ENCODE data around the gene GOLT1A. TPM values are rescaled to one million over a fixed set of nuclear protein-coding genes. Genes with fewer than 3 reads are reported as not detected.

GOLT1A gene
- total RNA-seq, 1 donor from 2014 or later: under 0.01 TPM

- no peak for DNase-seq (ENCODE audit: low read depth in 2 of 2)
These were observed 6.3 kb upstream of the GOLT1A start for GRCh38 chr1:204219971-204220616.

DNA sequence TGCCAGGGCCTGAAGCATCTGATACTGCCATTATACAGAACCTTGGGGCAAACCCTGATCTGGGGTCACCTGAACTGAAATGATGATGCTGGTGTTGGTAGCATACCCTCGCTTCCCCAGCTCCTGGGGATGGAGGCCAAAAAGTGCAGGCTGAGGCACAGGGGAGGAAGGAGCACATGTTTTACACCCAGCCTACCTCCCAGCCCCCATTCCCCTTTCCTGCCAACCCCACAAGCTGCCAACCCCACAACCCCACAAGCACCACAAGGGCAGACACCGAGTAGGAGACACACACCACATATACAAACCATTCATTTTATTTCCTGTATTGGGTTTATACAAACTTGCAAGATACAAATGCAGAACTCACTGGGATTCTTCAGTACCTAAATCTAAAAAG is 4.8 kb upstream of the GOLT1A start:
- no peak for DNase-seq (ENCODE audit: low read depth in 2 of 2)

GRCh38 chr1:204217648-204218000 is 3.8 kb upstream of the GOLT1A start:
- no peak for DNase-seq (ENCODE audit: low read depth in 2 of 2)

DNA sequence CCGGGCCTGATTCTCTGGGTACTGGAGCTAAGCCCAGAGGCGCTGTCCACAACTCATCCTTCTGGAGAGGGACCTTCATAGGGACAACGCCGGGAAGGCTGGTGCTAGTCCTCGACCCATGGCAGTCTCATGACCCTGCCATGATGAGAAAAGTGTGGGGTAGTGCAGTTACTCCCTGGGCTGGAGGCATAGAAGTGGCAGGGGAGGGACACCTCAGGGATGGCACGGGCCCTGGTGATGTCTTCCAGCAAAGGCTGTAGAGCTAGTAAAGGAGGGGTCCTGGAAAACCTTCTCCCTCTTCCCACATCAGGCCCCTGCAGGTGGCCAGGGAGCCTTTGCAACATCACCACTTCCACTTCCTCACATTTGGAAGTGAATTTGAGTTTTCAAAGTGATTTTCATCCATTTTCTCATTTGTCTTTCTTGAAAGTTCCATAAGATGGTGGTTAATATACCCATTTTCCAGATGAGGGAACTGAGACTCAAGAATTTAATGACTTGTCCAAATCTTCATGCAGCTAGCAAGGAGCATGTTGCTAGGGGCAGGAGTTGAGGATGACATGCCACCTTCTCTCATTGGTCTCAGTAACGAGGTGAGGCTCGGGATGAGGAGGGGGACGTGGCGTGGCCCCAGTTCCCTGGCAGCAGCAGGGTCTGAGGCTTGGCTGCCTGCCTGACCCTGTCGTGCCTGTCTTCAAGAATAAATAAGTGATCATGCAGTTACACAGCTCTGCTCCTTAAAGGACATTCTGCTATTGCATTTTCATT is 3.3 kb upstream of the GOLT1A start:
- DNase-seq (ENCODE audit: low read depth in 2 of 2): no peak

DNA sequence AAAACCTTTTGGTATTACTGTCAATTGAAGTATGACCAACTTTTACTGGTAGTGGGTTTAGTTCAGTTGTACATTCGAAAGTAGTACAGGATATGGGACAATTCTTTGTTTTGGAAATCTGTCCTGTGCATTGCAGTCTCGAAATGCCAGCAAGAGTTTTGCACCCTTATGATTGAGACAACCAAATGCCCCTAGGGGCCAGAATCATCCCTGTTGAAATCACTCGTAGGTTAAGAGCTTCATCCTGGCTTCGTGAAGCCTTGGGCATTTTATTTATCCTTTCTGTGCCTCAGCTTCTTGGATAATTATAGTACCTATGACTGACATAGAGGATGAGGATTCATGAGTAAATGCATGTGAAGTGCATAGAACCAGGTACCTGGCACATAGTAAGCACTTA is 2.4 kb upstream of the GOLT1A start:
- no peak for DNase-seq (ENCODE audit: low read depth in 2 of 2)

- no peak for DNase-seq (ENCODE audit: low read depth in 2 of 2)
These were observed 1.1 kb downstream of the GOLT1A start for GRCh38 chr1:204212715-204213114.

GRCh38 chr1:204211046-204211445 is 2.7 kb downstream of the GOLT1A start:
- no peak for DNase-seq (ENCODE audit: low read depth in 2 of 2)

DNA sequence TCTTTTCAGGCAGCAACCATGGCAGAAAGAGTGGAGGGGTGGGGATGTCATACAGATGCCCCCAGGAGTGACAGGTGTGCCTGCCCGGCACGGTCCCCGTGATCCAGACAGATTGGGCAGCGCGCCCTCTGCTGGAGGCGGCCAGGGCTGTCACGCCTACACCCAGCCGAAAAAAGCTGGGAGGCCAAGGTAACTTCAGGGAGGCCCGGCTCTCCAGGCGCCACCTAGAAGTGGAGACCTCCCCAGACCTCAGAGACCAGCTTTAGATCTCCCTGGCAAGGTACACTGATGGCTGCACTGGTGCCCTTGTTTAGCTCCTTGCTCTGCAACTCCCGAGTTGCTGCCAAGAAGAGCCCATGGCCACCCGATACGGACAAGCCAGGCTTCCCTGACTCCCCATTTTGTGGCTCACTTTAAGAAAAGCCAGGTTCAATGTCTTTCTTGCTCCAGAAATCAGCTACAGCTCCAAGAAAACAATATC is 6.6 kb downstream of the GOLT1A start:
- DNase-seq (ENCODE audit: low read depth in 2 of 2): peak; percentile 34 to 61

GRCh38 chr1:204206121-204206520 is 7.7 kb downstream of the GOLT1A start:
- peak; percentile 18 to 48 for DNase-seq (ENCODE audit: low read depth in 2 of 2)

DNA sequence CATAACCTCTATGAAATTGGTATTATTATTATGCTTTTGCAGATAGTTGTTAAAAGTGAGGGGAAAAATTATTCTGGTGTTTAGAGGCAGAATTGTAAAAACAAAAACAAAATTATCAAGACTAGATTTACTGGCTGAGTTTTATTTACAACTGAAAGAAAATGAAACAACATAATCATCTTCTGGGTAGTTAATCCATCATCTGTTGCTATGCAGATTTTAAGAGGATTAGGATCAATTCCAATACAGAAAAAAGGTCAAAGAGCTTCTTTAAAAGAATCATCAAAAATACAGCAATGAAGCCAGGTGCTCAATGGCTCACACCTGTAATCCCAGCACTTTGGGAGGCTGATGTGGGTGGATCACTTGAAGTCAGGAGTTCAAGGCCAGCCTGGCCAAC is 8.3 kb downstream of the GOLT1A start:
- DNase-seq (ENCODE audit: low read depth in 2 of 2): no peak

GRCh38 chr1:204204944-204205343 is 8.8 kb downstream of the GOLT1A start:
- DNase-seq (ENCODE audit: low read depth in 2 of 2): no peak

DNA sequence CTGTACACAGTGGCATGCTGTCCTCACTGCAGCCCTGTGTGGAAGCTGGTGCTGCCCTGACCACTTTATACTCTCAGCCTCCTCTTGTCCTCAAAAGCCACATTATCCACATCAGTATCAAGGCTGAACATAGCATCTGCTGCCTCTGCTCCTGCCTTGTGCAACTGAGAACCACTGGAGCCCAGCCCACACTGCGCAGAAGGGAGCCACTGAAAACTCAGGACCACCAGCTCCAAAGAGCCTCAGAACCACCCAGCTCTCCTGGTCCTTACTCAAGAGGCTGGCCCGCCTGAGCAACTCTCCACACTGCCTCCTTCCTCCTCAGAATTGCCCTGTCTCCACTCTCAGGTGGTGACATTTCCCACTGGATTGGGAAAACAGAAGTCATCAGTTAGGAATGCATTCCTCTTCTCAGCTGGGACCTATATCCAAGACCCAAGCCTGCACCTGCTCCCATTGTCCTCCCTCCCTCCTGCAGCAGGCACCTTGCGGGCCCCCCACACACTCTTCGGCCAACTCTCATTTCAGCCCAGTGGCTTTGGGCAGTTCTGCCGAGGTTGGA is 10.5 kb downstream of the GOLT1A start:
- DNase-seq (ENCODE audit: low read depth in 2 of 2): no peak

- no peak for DNase-seq (ENCODE audit: low read depth in 2 of 2)
These were observed 11.3 kb downstream of the GOLT1A start for GRCh38 chr1:204202481-204202880.

DNA sequence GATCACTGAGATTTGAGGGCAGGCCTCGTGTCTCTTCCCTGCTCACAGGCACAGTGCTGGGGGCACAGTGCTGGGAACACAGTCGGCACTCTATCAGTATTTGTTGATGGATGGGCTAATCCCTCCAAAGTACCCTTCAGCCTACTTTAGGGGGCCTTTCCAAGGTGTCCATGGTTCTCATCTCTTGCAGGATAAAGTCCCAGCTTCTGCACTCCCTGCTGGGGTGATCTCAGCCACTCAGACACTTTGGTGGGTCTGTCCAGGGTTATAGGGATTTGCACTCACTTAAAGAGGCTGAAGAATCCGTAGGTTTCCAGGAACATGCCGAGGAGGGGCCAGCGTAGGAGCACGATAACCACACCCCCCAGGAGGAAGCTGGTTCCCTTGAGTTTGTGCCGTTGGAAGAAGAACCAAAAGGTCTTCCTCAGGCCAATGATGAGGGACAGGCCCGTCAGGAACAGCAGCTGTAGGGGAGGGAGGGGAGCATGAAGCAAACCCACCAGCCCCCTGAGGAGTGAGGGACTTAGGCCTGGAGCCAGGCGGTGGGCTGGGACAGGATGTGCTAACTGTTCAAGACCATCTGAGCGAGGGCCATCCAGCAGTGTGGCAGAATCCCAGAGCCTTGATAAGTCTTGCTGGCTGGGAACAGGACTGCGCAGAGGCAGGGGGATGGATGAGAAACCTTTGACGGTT is 12.3 kb downstream of the GOLT1A start:
- no peak for DNase-seq (ENCODE audit: low read depth in 2 of 2)

GRCh38 chr1:204199579-204199978 is 14.2 kb downstream of the GOLT1A start:
- no peak for DNase-seq (ENCODE audit: low read depth in 2 of 2)

DNA sequence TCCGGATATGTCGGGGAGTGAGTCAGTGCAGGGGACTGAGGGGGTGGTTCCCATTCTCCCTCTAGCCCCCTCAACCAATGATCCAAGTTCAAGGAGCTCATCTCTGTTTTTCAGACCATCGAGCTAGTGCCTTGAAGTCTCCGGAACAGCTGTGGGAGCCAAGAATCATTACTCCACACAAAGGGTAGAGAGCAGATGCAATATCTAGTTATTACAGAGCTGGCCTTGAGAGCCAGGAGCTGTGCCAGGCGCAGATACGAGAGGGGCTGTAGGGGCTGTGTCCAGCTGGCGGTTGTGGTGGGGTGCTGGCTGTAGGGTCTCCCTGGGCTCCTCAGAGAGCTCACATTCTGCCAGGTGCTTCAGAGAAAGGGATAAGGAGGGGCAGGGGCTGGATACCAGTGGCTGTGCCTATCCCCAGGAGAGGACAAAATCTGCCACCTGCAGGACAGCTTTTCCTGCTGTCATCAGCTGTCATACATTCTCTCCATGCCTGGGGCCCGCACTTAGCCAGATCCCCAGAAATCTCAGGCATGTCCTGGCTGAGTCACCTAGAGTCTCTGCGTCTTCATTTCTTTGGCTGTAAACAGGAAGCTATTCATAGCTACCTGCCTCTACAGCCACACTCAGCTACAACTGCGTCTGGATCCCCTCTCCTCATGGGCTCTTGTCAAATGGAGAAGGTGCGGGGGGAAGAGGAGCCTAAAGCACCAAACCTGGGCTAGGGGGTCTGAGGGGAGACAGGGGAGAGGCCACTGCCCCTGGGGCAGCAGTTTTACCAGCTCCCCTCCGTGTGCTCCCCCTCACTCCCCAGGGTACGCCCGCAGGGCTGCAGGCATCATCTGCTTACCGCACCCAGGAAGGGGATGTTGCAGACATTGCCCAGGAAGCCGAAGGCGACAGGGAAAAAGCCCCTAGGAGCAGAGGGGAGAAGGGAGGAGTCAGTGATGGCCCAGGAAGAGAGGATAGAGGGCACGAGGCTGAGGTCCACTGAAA is 15.1 kb downstream of the GOLT1A start:
- DNase-seq (ENCODE audit: low read depth in 2 of 2): peak; percentile 57 to 87

- DNase-seq (ENCODE audit: low read depth in 2 of 2): no peak
These were observed 16.7 kb downstream of the GOLT1A start for GRCh38 chr1:204197068-204197467.

DNA sequence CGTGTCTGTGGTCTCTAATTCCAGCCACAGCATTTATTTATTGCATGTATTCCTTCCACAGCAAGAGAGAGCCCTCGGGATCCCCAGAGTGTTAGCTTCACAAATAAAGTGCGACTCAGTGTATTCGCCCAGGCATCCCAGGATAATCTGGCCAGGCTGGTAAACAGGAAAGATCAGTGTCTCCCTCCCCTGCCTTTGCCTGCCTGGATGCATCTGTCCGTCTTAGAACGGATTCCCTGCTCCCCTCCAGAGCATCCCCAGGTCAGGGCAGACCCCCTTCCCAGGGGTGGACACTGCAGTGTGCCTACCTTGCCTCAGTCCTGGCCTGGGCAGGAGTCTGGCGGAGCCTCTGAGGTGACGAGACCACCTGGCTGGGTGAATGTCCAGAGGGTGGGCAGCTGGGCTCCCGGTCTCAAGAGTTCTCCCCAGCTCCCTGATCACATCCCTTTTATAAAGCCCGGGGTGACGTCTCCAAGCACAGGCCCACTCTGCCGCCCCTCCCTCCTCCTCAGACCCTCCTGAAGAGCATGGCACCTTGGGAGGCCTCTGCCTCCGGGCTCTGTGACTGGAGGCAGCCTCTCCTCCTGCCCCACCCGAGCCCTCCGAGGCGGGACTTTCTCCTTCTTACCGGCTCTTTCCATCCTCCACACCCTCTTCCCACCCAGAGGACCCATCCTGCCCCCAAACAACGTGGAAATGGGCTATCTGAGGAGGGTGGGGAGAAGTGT is 17.6 kb downstream of the GOLT1A start, which contains the start of gene KISS1:
TSS of gene KISS1 (minus strand) at position 424 of the 728 bp plus-strand sequence. CDS start 3,615 bp downstream, outside the sequence.
- DNase-seq (ENCODE audit: low read depth in 2 of 2): no peak

DNA sequence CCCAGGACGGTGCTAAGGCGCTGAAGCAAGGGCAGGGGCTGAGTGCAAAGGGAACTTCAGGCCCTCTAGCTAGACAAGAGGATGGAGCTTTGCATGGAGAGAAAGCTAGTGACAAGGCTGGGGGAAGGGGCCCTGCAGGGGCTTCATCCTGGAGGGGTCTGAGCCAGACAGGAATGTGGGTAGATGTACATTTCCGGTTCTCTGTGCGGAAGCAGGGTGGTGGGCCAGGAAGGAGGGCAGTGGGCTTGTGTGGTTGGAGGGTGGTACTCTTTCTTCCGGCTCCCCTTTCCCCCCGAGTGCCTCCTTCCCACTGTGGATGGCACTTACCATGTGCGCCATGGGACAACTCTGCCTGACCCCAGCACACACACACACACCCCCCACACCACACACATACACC is 19.0 kb downstream of the GOLT1A start:
- DNase-seq (ENCODE audit: low read depth in 2 of 2): no peak

DNA sequence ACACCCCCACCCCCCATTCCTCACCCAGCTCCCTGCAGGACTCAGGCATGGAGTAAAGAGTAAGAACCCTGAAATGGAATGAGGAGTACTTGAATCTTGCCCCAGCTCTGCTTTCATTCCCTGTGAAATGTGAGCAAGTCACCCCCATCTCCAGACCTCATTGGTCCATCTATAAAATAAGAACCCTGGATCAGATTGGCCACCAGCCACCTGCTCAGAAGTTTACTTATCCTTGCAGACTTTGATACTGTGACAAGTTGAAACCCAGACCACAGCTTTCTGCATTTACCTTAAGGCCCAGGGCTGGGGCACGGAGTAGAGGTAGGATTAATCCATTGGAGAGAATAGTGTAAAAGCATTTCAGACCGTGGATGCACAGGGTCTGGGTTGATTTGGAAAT is 19.7 kb downstream of the GOLT1A start:
- no peak for DNase-seq (ENCODE audit: low read depth in 2 of 2)

Measured in lung microvascular endothelial cell (primary cell).